PC-3 (cell line): ENCODE data around the gene CD101. TPM values are rescaled to one million over a fixed set of nuclear protein-coding genes. Genes with fewer than 3 reads are reported as not detected.

ENCODE experiments used
- ATAC-seq: fragments of 200-7000 bp; cut with Tn5 transposase; 2 replicates; pipeline ENCODE4 v1.9.1; 2020; ENCODE audit warnings: mild to moderate bottlenecking, moderate library complexity
- Bru-seq: library from RNA; stranded (reverse); fragments of 400-500 nt; gene quantifications from one replicate; lab custom pipeline; 2021; lab: Mats Ljungman, UMichigan
- BruChase-seq, 2 experiments: library from RNA; stranded (reverse); fragments of 400-500 nt; gene quantifications; one replicate each; lab custom pipeline; 2021; lab: Mats Ljungman, UMichigan
- BruUV-seq: library from RNA; stranded (reverse); fragments of 400-500 nt; replicated peaks from 2 replicates; lab custom pipeline; 2021; lab: Mats Ljungman, UMichigan
- CTCF ChIA-PET: fragments of 300-600 bp; sonication (Branson Sonifier 250); formaldehyde crosslinking; loops from one replicate; lab custom pipeline; 2022; ENCODE audit warnings: antibody characterized with exemption; lab: Charles Lee
- POLR2A ChIA-PET: fragments of 300-600 bp; sonication (Branson Sonifier 250); formaldehyde crosslinking; loops from one replicate; lab custom pipeline; 2022; ENCODE audit warnings: antibody characterized with exemption; ENCODE audit not compliant: unreplicated experiment; lab: Charles Lee
- DNase-seq: peaks from one replicate; pipeline ENCODE4 v3.0.0-alpha.2; 2015
- H2AFZ ChIP-seq: fragments of 300-600 bp; sonication (generic); 2 replicates; pipeline ENCODE4 v1.6.0; 2016; ENCODE audit warnings: antibody characterized with exemption, low read length
- H3F3A ChIP-seq: fragments of 300-600 bp; sonication (generic); one replicate; pipeline ENCODE4 v1.6.0; 2017; ENCODE audit warnings: antibody characterized with exemption, low read length, control low read depth, mild to moderate bottlenecking; ENCODE audit not compliant: unreplicated experiment
- H3K27ac ChIP-seq: fragments of 300-600 bp; sonication (generic); 2 replicates; pipeline ENCODE4 v1.5.1; 2016; ENCODE audit warnings: mild to moderate bottlenecking, low read length
- H3K27me3 ChIP-seq: fragments of 300-600 bp; sonication (generic); 2 replicates; pipeline ENCODE4 v1.6.1; 2016; ENCODE audit warnings: low read length, mixed read lengths
- H3K36me3 ChIP-seq: fragments of 300-600 bp; sonication (generic); 2 replicates; pipeline ENCODE4 v1.6.1; 2016; ENCODE audit warnings: low read depth, mixed run types, low read length, mixed read lengths
- H3K4me1 ChIP-seq: fragments of 300-600 bp; sonication (generic); 2 replicates; pipeline ENCODE4 v1.5.1; 2016; ENCODE audit warnings: low read length; ENCODE audit not compliant: insufficient read depth
- H3K4me2 ChIP-seq: fragments of 300-600 bp; sonication (generic); 2 replicates; pipeline ENCODE4 v1.6.0; 2016; ENCODE audit warnings: low read length
- H3K4me3 ChIP-seq: fragments of 300-600 bp; sonication (generic); 2 replicates; pipeline ENCODE4 v1.5.1; 2016; ENCODE audit warnings: mild to moderate bottlenecking, low read length, mixed read lengths
- H3K79me2 ChIP-seq: fragments of 300-600 bp; sonication (generic); 2 replicates; pipeline ENCODE4 v1.6.1; 2017; ENCODE audit warnings: low read length, mixed read lengths
- H3K9ac ChIP-seq: fragments of 300-600 bp; sonication (generic); 2 replicates; pipeline ENCODE4 v1.6.0; 2016; ENCODE audit warnings: mild to moderate bottlenecking, low read length
- H3K9me2 ChIP-seq: fragments of 300-600 bp; sonication (generic); replicated peaks from 2 replicates; pipeline ENCODE4 v1.6.1; 2016; ENCODE audit warnings: mixed run types, low read length, mixed read lengths
- H3K9me3 ChIP-seq: fragments of 300-600 bp; sonication (generic); 2 replicates; pipeline ENCODE4 v1.6.1; 2016; ENCODE audit warnings: low read length, mixed read lengths
- H4K20me1 ChIP-seq: fragments of 300-600 bp; sonication (generic); 2 replicates; pipeline ENCODE4 v1.6.1; 2016; ENCODE audit warnings: low read length, mixed read lengths
- EZH2 ChIP-seq: fragments of 300-600 bp; sonication (generic); IDR thresholded peaks from one replicate; pipeline ENCODE4 v1.6.1; 2017; ENCODE audit warnings: antibody characterized with exemption, mild to moderate bottlenecking, low read length; ENCODE audit not compliant: unreplicated experiment
- EZH2phosphoT487 ChIP-seq: fragments of 300-600 bp; sonication (generic); IDR thresholded peaks from 2 replicates; pipeline ENCODE4 v1.6.1; 2018; ENCODE audit warnings: mild to moderate bottlenecking, antibody characterized with exemption, low read length, borderline replicate concordance
- intact Hi-C: fragments of 100-400 bp; cut with micrococcal nuclease; formaldehyde crosslinking; loops from 2 replicates; pipeline ENCODE4 v1.9.0; 2023
- long read RNA-seq: library from polyadenylated mRNA; unstranded; transcript quantifications from one replicate; pipeline ENCODE4 v2.0.0, GENCODE V29; 2021; ENCODE audit not compliant: unreplicated experiment
- total RNA-seq: library from RNA; depleted of rRNA; stranded (reverse); fragments of >200 nt; gene quantifications from 2 replicates; pipeline ENCODE4 v1.2.3, GENCODE V29; 2014; rRNA removed
- TF ChIP-seq, protein P1 (sequence below): fragments of 300-600 bp; sonication (generic); conservative IDR thresholded peaks from 2 replicates; pipeline ENCODE4 v1.5.1; 2017; ENCODE audit warnings: antibody characterized with exemption, low read depth, mild to moderate bottlenecking, low read length

The CD101 gene, protein sequence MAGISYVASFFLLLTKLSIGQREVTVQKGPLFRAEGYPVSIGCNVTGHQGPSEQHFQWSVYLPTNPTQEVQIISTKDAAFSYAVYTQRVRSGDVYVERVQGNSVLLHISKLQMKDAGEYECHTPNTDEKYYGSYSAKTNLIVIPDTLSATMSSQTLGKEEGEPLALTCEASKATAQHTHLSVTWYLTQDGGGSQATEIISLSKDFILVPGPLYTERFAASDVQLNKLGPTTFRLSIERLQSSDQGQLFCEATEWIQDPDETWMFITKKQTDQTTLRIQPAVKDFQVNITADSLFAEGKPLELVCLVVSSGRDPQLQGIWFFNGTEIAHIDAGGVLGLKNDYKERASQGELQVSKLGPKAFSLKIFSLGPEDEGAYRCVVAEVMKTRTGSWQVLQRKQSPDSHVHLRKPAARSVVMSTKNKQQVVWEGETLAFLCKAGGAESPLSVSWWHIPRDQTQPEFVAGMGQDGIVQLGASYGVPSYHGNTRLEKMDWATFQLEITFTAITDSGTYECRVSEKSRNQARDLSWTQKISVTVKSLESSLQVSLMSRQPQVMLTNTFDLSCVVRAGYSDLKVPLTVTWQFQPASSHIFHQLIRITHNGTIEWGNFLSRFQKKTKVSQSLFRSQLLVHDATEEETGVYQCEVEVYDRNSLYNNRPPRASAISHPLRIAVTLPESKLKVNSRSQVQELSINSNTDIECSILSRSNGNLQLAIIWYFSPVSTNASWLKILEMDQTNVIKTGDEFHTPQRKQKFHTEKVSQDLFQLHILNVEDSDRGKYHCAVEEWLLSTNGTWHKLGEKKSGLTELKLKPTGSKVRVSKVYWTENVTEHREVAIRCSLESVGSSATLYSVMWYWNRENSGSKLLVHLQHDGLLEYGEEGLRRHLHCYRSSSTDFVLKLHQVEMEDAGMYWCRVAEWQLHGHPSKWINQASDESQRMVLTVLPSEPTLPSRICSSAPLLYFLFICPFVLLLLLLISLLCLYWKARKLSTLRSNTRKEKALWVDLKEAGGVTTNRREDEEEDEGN
- total RNA-seq = 0.17 and 0.36 TPM in 2 replicates
- percentile 18 among the genes with signal in this experiment for Bru-seq, nascent RNA
- BruChase-seq, experiment 1, labeled RNA remaining after a 6-hour chase = percentile 42 among the genes with signal in this experiment
- BruChase-seq, experiment 2, labeled RNA remaining after a 2-hour chase = percentile 33 among the genes with signal in this experiment
- long read RNA-seq = 0 reads

DNA sequence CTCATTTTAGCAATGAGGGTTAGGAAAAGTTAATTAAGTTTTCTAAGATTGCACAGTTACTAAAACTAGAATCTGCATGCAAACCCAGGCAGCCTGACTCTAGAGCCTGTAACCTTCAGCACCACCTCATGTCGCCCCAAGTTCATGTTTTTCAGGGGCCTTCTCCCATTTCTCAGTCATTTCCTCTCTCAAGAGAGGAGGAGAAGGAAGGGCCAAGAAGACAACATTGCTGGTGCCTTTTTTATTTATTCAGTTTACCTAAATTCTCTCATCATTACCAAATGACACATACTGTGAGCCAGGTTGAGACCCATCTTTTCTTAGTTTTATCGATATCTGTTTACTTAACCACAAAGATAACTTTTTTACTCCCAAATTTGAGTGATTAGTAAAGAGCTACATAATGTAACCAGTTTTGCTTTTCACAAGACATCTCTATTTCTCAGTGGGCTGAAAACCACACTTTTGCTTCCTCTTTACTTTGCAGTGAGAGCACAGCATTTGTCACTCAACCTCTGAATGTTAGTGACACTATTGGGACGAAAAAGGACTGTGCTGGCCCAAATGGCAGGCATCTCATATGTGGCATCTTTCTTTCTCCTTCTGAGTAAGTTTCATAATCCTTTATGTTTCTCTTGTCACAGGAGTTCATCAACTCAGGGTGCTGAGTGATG, at the start of gene CD101:
Gene CD101 (plus strand): TSS at position 507 of the 674 bp plus-strand sequence. CDS start 58 bp downstream, at position 565.
- Histone ChIP-seq H3K79me2 (no peaks in the 10 kb centered on the region), H3K27ac (no peak within 1 kb of the TSS), H3F3A (no peaks in the 10 kb centered on the region), H3K9me3 (no peaks in the 10 kb centered on the region), H4K20me1 (no peaks in the 10 kb centered on the region), H3K36me3 (no peaks in the 10 kb centered on the region), H3K9me2 (no peaks in the 10 kb centered on the region), H3K27me3 (no peaks in the 10 kb centered on the region), H2AFZ (no peak within 1 kb of the TSS), H3K4me2 (no peak within 1 kb of the TSS), H3K9ac (no peak within 1 kb of the TSS), H3K4me1 (0 out of 2 replicates have a peak, but pooled peaks cover 5% of the 10 kb centered on the region), H3K4me3 (no peak within 1 kb of the TSS)
- no peak for ATAC-seq
- DNase-seq = no peak
- no TSS peak for BruUV-seq
- ChIA-PET POLR2A (no interaction called here), CTCF (no interaction called here)
- intact Hi-C loops = no loop called here
- TF ChIP-seq, protein P1, sequence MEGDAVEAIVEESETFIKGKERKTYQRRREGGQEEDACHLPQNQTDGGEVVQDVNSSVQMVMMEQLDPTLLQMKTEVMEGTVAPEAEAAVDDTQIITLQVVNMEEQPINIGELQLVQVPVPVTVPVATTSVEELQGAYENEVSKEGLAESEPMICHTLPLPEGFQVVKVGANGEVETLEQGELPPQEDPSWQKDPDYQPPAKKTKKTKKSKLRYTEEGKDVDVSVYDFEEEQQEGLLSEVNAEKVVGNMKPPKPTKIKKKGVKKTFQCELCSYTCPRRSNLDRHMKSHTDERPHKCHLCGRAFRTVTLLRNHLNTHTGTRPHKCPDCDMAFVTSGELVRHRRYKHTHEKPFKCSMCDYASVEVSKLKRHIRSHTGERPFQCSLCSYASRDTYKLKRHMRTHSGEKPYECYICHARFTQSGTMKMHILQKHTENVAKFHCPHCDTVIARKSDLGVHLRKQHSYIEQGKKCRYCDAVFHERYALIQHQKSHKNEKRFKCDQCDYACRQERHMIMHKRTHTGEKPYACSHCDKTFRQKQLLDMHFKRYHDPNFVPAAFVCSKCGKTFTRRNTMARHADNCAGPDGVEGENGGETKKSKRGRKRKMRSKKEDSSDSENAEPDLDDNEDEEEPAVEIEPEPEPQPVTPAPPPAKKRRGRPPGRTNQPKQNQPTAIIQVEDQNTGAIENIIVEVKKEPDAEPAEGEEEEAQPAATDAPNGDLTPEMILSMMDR = no peak
- TF ChIP-seq EZH2phosphoT487 (no peak), EZH2 (no peak)

DNA sequence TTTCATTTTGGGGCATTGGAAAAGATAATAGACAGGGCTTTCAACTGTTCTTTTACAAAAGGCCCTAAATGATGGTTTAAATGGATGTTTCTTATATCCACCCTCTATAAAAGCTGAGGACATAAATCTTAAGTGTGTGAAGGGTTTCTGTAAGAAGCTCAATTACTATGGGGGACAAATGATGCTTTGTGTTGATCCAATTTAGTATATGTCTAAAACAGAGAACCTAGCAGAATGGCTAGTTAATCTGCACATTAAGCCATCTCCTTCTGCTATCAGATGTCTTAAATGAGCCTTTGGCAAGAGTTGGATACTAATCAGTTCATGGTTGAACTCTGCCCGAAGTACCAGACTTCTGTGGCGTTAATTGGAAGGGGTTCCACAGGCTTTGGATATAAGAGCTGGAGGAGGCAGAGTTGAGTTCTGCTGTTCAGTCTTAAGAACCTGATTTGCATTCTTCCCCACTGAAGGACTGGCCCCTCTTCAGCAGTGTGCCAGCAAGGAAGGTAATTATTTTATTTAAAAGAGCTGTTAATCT, 48.8 kb upstream of the CD101 start:
- H3K9me3 ChIP-seq = no peaks in the 10 kb centered on the region
- DNase-seq (no peak), ATAC-seq (no peak)
- H3K4me1 ChIP-seq = no peaks in the 10 kb centered on the region
- CTCF ChIA-PET = no interaction called here
- no peak overlapping the region for H3K9ac ChIP-seq
- H3K27ac ChIP-seq = no peak overlapping the region
- no TSS peak for BruUV-seq
- H3F3A ChIP-seq = no peaks in the 10 kb centered on the region
- H3K27me3 ChIP-seq = no peaks in the 10 kb centered on the region
- no peak overlapping the region for H3K4me2 ChIP-seq
- intact Hi-C loops = no loop called here
- no peaks in the 10 kb centered on the region for H4K20me1 ChIP-seq
- TF ChIP-seq EZH2phosphoT487 = no peak
- TF ChIP-seq, protein P1 = no peak
- no peak for TF ChIP-seq EZH2
- H3K79me2 ChIP-seq = no peaks in the 10 kb centered on the region
- no peak overlapping the region for H3K4me3 ChIP-seq
- peaks cover 8% of the 10 kb centered on the region; the same call in 1 of the 2 replicates for H3K36me3 ChIP-seq
- POLR2A ChIA-PET = no interaction called here
- H3K9me2 ChIP-seq = no peaks in the 10 kb centered on the region
- H2AFZ ChIP-seq = no peak overlapping the region
